Measurements from ENCODE around the gene ADCK1.

DNA sequence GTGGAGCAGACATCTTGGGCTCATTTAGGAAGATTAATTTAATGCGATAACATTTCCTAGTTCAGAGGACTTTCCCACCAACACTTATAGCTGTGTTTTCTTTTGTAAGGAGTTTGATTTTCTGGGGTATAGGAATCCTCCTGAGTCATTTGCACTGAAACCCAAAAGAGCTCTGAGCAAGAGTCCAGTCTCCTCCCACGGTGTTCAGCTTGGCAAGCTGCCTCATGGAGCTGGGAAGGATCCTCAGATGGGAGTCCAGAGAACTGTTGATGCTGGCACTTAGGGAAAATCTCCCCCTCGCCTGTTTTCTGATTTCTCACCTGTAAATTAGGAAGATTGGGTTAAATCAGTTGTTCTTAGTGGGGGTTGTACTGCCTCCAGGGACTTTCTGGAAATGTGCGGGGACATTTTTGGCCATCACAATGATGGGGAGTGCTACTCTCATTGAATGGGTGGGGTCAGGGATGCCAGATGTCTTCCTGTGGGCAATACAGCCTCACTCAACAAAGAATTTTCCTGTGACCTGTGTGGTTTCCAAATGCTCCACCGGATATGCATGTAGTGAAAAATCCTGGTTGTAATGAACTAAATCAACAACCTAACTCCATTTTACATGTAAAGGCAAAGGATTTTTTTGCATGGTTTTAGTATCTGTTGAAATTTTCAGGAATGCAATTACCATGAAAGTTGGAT is 150.6 kb downstream of the ADCK1 start:
- TF ChIP-seq, protein P1, sequence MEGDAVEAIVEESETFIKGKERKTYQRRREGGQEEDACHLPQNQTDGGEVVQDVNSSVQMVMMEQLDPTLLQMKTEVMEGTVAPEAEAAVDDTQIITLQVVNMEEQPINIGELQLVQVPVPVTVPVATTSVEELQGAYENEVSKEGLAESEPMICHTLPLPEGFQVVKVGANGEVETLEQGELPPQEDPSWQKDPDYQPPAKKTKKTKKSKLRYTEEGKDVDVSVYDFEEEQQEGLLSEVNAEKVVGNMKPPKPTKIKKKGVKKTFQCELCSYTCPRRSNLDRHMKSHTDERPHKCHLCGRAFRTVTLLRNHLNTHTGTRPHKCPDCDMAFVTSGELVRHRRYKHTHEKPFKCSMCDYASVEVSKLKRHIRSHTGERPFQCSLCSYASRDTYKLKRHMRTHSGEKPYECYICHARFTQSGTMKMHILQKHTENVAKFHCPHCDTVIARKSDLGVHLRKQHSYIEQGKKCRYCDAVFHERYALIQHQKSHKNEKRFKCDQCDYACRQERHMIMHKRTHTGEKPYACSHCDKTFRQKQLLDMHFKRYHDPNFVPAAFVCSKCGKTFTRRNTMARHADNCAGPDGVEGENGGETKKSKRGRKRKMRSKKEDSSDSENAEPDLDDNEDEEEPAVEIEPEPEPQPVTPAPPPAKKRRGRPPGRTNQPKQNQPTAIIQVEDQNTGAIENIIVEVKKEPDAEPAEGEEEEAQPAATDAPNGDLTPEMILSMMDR (conservative IDR thresholded peaks at IDR 0.05; ENCODE audit: low read length) = no peak
- no peak for TF ChIP-seq EZH2phosphoT487 (IDR thresholded peaks at IDR 0.05; ENCODE audit: borderline replicate concordance, low read depth, low read length)
